AG09309 (cell line): ENCODE data around the gene AMER3.

Source experiments
- DNase-seq: peaks from one replicate; pipeline ENCODE4 v3.0.0-alpha.2; 2010; ENCODE audit warnings: low read depth
- H3K4me3 ChIP-seq: 2 replicates; pipeline ENCODE4 v1.5.1; 2011; ENCODE audit warnings: mild to moderate bottlenecking, low read depth, low read length, moderate library complexity; ENCODE audit not compliant: control insufficient read depth
- CTCF ChIP-seq: IDR thresholded peaks from 2 replicates; pipeline ENCODE4 v1.5.1; 2011; ENCODE audit warnings: mild to moderate bottlenecking, low read depth, low read length, inconsistent platforms; ENCODE audit not compliant: insufficient read depth, control insufficient read depth; ENCODE audit errors: missing control alignments

The AMER3 gene

GRCh38 chr2:130762910-130763385 lies 7.6 kb downstream of the AMER3 start:
- TF ChIP-seq CTCF = no peak
- no peak overlapping the region for H3K4me3 ChIP-seq
- DNase-seq = no peak

GRCh38 chr2:130763405-130763804 lies 8.1 kb downstream of the AMER3 start:
- DNase-seq = no peak
- no peak for TF ChIP-seq CTCF
- H3K4me3 ChIP-seq = no peak overlapping the region

GRCh38 chr2:130764035-130764820 lies 8.9 kb downstream of the AMER3 start:
- DNase-seq = no peak
- TF ChIP-seq CTCF = no peak
- no peak overlapping the region for H3K4me3 ChIP-seq

GRCh38 chr2:130764821-130765115 lies 9.4 kb downstream of the AMER3 start:
- H3K4me3 ChIP-seq = no peak overlapping the region
- no peak for TF ChIP-seq CTCF
- no peak for DNase-seq

GRCh38 chr2:130765464-130765863 lies 10.1 kb downstream of the AMER3 start:
- TF ChIP-seq CTCF = no peak
- H3K4me3 ChIP-seq = no peak overlapping the region
- DNase-seq = no peak

- TF ChIP-seq CTCF = no peak
- H3K4me3 ChIP-seq = no peak overlapping the region
- DNase-seq = no peak
Observed at GRCh38 chr2:130766037-130766436, 10.7 kb downstream of the AMER3 start.

GRCh38 chr2:130766711-130767407 lies 11.5 kb downstream of the AMER3 start:
- TF ChIP-seq CTCF = no peak
- no peak for DNase-seq
- H3K4me3 ChIP-seq = no peak overlapping the region
